Measurements from ENCODE around the gene CCR3.

DNA sequence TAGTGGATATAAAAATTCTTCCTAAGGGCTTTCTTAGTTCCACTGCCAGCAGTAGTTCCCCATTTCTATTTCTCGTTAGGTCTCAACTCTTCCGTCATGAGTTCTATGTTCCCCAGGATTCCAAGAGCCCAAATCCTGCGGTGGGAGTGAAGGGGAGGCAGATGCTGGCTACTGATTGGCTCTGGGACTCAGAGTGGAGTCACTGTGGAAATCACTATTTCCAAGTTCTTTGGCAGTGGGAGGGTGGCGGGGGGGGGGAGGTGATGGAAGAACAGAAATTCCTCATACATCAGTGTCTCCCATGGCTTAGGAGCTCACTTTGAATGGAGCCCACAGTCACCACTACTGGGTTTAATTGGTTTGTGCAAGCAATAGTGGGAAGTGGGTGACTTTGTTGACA is 39.7 kb upstream of the CCR3 start:
- TF ChIP-seq, protein P1, sequence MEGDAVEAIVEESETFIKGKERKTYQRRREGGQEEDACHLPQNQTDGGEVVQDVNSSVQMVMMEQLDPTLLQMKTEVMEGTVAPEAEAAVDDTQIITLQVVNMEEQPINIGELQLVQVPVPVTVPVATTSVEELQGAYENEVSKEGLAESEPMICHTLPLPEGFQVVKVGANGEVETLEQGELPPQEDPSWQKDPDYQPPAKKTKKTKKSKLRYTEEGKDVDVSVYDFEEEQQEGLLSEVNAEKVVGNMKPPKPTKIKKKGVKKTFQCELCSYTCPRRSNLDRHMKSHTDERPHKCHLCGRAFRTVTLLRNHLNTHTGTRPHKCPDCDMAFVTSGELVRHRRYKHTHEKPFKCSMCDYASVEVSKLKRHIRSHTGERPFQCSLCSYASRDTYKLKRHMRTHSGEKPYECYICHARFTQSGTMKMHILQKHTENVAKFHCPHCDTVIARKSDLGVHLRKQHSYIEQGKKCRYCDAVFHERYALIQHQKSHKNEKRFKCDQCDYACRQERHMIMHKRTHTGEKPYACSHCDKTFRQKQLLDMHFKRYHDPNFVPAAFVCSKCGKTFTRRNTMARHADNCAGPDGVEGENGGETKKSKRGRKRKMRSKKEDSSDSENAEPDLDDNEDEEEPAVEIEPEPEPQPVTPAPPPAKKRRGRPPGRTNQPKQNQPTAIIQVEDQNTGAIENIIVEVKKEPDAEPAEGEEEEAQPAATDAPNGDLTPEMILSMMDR (IDR thresholded peaks at IDR 0.05): no peak
- TF ChIP-seq POLR2AphosphoS5 (IDR thresholded peaks at IDR 0.05; ENCODE audit: insufficient read depth in 1 of 2, low read depth in 1 of 2): no peak
